CD4-positive, alpha-beta T cell (primary cell): ENCODE measurements around the gene FAM193B. TPM values are rescaled to one million over a fixed set of nuclear protein-coding genes. Genes with fewer than 3 reads are reported as not detected.

ENCODE experiments used
- ATAC-seq: fragments of 200-7000 bp; cut with Tn5 transposase; one replicate; pipeline ENCODE4 v1.10.0; 2022; ENCODE audit warnings: mild to moderate bottlenecking; ENCODE audit not compliant: poor library complexity
- CTCF ChIA-PET: fragments of 350-600 bp; sonication (Branson Sonifier 250); formaldehyde crosslinking; loops from one replicate; lab custom pipeline; 2021; ENCODE audit warnings: antibody characterized with exemption, inconsistent platforms; lab: Charles Lee
- POLR2A ChIA-PET: fragments of 350-600 bp; sonication (Branson Sonifier 250); formaldehyde crosslinking; loops from one replicate; lab custom pipeline; 2021; ENCODE audit warnings: antibody characterized with exemption, inconsistent platforms; lab: Charles Lee
- DNase-seq, 14 experiments: peaks; one replicate each; pipeline ENCODE4 v3.0.0-alpha.2; 2013 to 2020; ENCODE audit warnings: mixed read lengths in 2 of 14
- H3K27ac ChIP-seq, 2 donors: one replicate each; pipeline versions ENCODE4 v1.5.1 to v1.7.0; 2013; ENCODE audit warnings: low read length in 2 of 2, low read depth in 1 of 2, mild to moderate bottlenecking in 1 of 2
- H3K27me3 ChIP-seq, 2 experiments: 1 replicate in 1 of 2; 2 replicates in 1 of 2; pipeline versions ENCODE4 v1.6.1 to v1.7.0; 2013; ENCODE audit warnings: low read length in 2 of 2, control low read depth in 1 of 2, mild to moderate bottlenecking in 1 of 2, moderate library complexity in 1 of 2; ENCODE audit not compliant: insufficient read depth in 2 of 2, control insufficient read depth in 1 of 2
- H3K36me3 ChIP-seq: one replicate; pipeline ENCODE4 v1.6.1; 2013; ENCODE audit warnings: low read length, control low read depth; ENCODE audit not compliant: insufficient read depth
- H3K4me1 ChIP-seq: one replicate; pipeline ENCODE4 v1.6.1; 2013; ENCODE audit warnings: low read length, control low read depth; ENCODE audit not compliant: insufficient read depth
- H3K4me3 ChIP-seq: one replicate; pipeline ENCODE4 v1.5.1; 2013; ENCODE audit warnings: mild to moderate bottlenecking, low read length, moderate library complexity
- H3K9me3 ChIP-seq, 2 experiments: 1 replicate in 1 of 2; 2 replicates in 1 of 2; pipeline versions ENCODE4 v1.6.1 to v1.7.0; 2013; ENCODE audit warnings: low read length in 2 of 2, mild to moderate bottlenecking in 2 of 2, control low read depth in 1 of 2, moderate library complexity in 1 of 2; ENCODE audit not compliant: control insufficient read depth in 1 of 2, insufficient read depth in 1 of 2
- H3K27ac Mint-ChIP-seq: one replicate; pipeline ENCODE4 v1.8.0; 2020; ENCODE audit warnings: mixed read lengths
- H3K27me3 Mint-ChIP-seq: one replicate; pipeline ENCODE4 v1.8.0; 2021; ENCODE audit warnings: mixed read lengths
- H3K36me3 Mint-ChIP-seq: one replicate; pipeline ENCODE4 v1.8.0; 2021; ENCODE audit warnings: low read depth, mixed read lengths
- H3K4me1 Mint-ChIP-seq: one replicate; pipeline ENCODE4 v1.8.0; 2021; ENCODE audit warnings: low read depth, mixed read lengths
- H3K4me3 Mint-ChIP-seq: one replicate; pipeline ENCODE4 v1.8.0; 2020; ENCODE audit warnings: mild to moderate bottlenecking, mixed read lengths
- H3K9me3 Mint-ChIP-seq: one replicate; pipeline ENCODE4 v1.8.0; 2020; ENCODE audit warnings: mixed read lengths
- CTCF ChIP-seq: fragments of 200-600 bp; IDR thresholded peaks from one replicate; pipeline ENCODE4 v1.8.0; 2022; ENCODE audit warnings: antibody characterized with exemption, mild to moderate bottlenecking
- intact Hi-C, 2 experiments: fragments of 100-400 bp; cut with DNase I in 1 of 2; cut with micrococcal nuclease in 1 of 2; formaldehyde crosslinking; loops; one replicate each; pipeline versions ENCODE4 v1.15.1 to v1.9.0; 2023 to 2025; cut with DNase I, micrococcal nuclease
- total RNA-seq, 174 experiments: library from RNA in 2 of 174; stranded (reverse) in 2 of 174; gene quantifications; one replicate each; pipeline ENCODE4 v1.2.3 and lab custom pipeline; 2021 to 2026

FAM193B gene
- total RNA-seq, 2 experiments from 2014 or later: 150 to 155 TPM

DNA sequence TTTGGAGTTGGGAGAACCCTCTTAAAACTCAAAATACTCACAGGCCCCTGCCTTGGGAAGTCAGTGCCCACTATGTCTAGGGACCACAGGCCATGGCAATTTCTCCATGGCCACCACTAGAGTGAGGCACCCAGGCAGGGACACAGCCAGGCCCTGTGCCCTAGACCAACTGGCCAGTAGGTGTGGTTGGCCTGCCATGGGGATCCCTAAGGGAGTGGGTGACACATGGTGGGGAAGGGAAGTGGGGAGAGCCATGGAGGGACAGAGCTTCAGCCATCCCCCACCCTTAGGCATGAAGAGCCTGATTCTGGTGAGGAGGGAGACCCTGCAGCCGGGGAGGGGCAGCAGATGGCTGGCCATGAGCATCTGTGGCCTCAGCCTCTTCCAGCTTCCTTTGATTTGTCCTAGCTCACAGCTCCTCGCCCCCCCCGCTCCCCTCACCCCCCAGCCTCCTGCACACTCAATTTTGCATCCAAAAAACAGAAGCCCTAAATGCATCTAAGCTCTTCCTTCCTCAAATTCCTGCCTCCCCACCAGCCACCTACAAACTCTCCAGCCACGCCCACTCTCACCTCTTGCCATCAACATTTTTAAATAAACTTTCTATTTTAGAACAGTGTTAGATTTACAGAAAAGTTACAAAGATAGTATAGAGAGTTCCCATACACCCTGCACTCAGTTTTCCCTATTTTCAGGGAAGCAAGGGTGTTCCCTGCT, 79.4 kb downstream of the FAM193B start:
- intact Hi-C loops: loop anchor here in 1 of 2 experiments (2.0 kb wide), 1 partner anchor 22 kb away; the partner anchor contains the start of gene PDLIM7
- ATAC-seq (no peak), DNase-seq (no peak)
- H3K9me3 Mint-ChIP-seq: no peaks in the 10 kb centered on the region
- peaks cover 6% of the 10 kb centered on the region for H3K27me3 Mint-ChIP-seq
- POLR2A ChIA-PET: interaction anchor here (0.8 to 1.3 kb wide), 2 partner anchors 84 kb away, joined by 3 read pairs; no protein-coding TSS in a partner anchor
- no peaks in the 10 kb centered on the region for H3K36me3 ChIP-seq
- H3K4me3 Mint-ChIP-seq: peak overlapping the region; percentile 90
- H3K27ac Mint-ChIP-seq: peak overlapping the region; percentile 64
- TF ChIP-seq CTCF: no peak
- H3K9me3 ChIP-seq: no peaks in the 10 kb centered on the region
- H3K36me3 Mint-ChIP-seq: no peaks in the 10 kb centered on the region
- H3K4me1 ChIP-seq: peaks cover 46% of the 10 kb centered on the region
- H3K4me3 ChIP-seq: no peak overlapping the region
- H3K27ac ChIP-seq: no peak overlapping the region
- peaks cover 0 to 5% of the 10 kb centered on the region in 2 experiments for H3K27me3 ChIP-seq
- CTCF ChIA-PET: no interaction called here
- H3K4me1 Mint-ChIP-seq: peaks cover 35% of the 10 kb centered on the region

DNA sequence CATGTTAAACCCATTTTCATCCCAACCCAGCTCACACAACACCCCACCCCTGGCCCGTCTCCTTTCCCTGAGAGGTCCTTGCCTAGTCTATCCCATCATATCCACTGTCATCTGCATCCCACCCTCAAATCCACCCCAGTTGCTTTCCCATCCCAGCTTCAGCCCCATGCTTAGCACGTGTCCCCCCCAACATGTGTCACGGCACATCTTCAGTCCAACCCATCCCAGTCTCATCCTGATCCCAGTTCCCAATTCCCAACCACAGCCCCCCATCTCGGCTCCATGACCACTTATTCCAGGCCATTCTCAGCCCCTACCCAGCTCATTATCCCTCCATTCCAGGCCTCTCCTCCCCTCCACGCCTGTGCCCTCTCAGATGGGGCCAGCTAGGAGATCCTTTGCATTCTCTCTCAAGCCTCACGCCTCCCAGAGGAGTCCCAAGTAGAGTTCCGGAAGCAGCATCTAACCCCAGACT, 80.3 kb downstream of the FAM193B start:
- no peak for DNase-seq
- peaks cover 27% of the 10 kb centered on the region for H3K4me1 Mint-ChIP-seq
- intact Hi-C loops: loop anchor here in 1 of 2 experiments (2.0 kb wide), 1 partner anchor 23 kb away; the partner anchor contains the start of gene PDLIM7
- peak overlapping the region; percentile 90 for H3K4me3 Mint-ChIP-seq
- Histone ChIP-seq H3K27me3 (peaks cover 0 to 5% of the 10 kb centered on the region in 2 experiments), H3K9me3 (no peaks in the 10 kb centered on the region), H3K4me3 (no peak overlapping the region), H3K27ac (no peak overlapping the region), H3K36me3 (no peaks in the 10 kb centered on the region), H3K4me1 (peaks cover 41% of the 10 kb centered on the region)
- H3K9me3 Mint-ChIP-seq: no peaks in the 10 kb centered on the region
- H3K36me3 Mint-ChIP-seq: no peaks in the 10 kb centered on the region
- ChIA-PET POLR2A (no interaction called here), CTCF (no interaction called here)
- peak overlapping the region; percentile 64 for H3K27ac Mint-ChIP-seq
- peaks cover 6% of the 10 kb centered on the region for H3K27me3 Mint-ChIP-seq
- no peak for ATAC-seq
- no peak for TF ChIP-seq CTCF

DNA sequence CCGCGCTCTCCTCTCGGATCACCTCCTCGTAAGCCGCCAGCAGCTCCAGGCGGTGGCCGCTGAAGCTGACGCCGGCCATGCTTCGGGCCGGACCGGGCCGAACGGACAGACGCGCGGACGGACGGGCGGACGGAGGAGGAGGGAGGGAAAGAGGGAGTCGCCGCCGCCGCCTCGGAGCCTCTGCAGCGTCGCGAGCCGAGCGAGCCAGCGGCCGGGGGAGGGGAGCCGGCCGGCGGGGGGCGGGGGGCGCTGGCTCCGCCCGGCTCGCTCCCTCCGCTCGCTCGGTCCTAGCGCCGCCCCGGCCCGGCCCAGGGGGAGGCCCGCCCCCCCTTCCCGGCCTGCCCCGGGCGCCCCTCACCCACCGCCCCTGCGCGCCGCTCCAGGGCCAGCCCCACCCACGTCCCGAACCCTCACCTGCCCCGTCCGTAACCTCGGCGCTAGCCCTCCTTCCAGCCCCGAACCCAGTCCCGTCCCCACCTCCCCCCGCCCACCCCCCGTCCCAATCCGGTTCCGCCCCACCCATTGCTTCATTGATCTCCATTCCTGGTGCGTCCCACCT, 80.8 kb downstream of the FAM193B start, which contains the start of gene DBN1:
DBN1 (minus strand) TSS at position 192 of the 559 bp plus-strand sequence; CDS start at position 79, 113 bp downstream.
- peaks cover 6% of the 10 kb centered on the region for H3K27me3 Mint-ChIP-seq

More for the DNA sequence above, 80.8 kb downstream of the FAM193B start, which contains the start of gene DBN1:
- ChIA-PET POLR2A (interaction anchor here (1.1 to 1.2 kb wide), 2 partner anchors 71 to 83 kb away, joined by 3 to 5 read pairs; no protein-coding TSS in a partner anchor), CTCF (interaction anchor here (1.0 kb wide), 1 partner anchor 18 kb away, joined by 5 read pairs; no protein-coding TSS in a partner anchor)
- Histone ChIP-seq H3K4me1 (peaks cover 35% of the 10 kb centered on the region), H3K27ac (no peak within 1 kb of the TSS), H3K4me3 (peak within 1 kb of the TSS; percentile 45), H3K27me3 (peaks cover 0 to 5% of the 10 kb centered on the region in 2 experiments), H3K9me3 (no peaks in the 10 kb centered on the region), H3K36me3 (no peaks in the 10 kb centered on the region)
- H3K9me3 Mint-ChIP-seq: no peaks in the 10 kb centered on the region
- H3K27ac Mint-ChIP-seq: peak within 1 kb of the TSS; percentile 64
- peaks cover 22% of the 10 kb centered on the region for H3K4me1 Mint-ChIP-seq
- intact Hi-C loops: loop anchor here in 1 of 2 experiments (2.0 kb wide), 1 partner anchor 23 kb away; the partner anchor contains the start of gene PDLIM7
- H3K4me3 Mint-ChIP-seq: peak within 1 kb of the TSS; percentile 90
- H3K36me3 Mint-ChIP-seq: no peaks in the 10 kb centered on the region
- DNase-seq: peak in 3 of 14 experiments; percentile 33 to 41 (median 40)
- TF ChIP-seq CTCF: no peak
- peak; percentile 61 for ATAC-seq
